Measurements from ENCODE around the gene DNAJC1.

GRCh38 chr10:21830037-21830436 is 173.5 kb downstream of the DNAJC1 start:
- TF ChIP-seq CTCF (IDR thresholded peaks at IDR 0.05) (no peak), POLR2A (IDR thresholded peaks at IDR 0.05) (no peak)
